ACC112 (cell line): Measurements from ENCODE around the gene GPR155.
"Not testable (repeated sequence)": the region's sequence is repeated elsewhere in the genome, so short reads cannot be mapped to it uniquely, and the experiment has no call there.

ENCODE experiments used
- H2AFZ ChIP-seq: fragments of 200-600 bp; sonication (generic); one replicate; pipeline ENCODE4 v1.6.0; 2017; ENCODE audit warnings: antibody characterized with exemption, low read length; ENCODE audit not compliant: unreplicated experiment
- H3K27ac ChIP-seq: fragments of 200-600 bp; sonication (generic); 2 replicates; pipeline ENCODE4 v1.5.1; 2014; ENCODE audit warnings: low read depth, mild to moderate bottlenecking, antibody characterized with exemption, low read length, moderate library complexity
- H3K27me3 ChIP-seq: fragments of 200-600 bp; sonication (generic); 2 replicates; pipeline ENCODE4 v1.6.1; 2014; ENCODE audit warnings: mild to moderate bottlenecking, antibody characterized with exemption, low read length, moderate library complexity, mixed read lengths; ENCODE audit not compliant: insufficient read depth
- H3K36me3 ChIP-seq: fragments of 200-600 bp; sonication (generic); 2 replicates; pipeline ENCODE4 v1.6.1; 2016; ENCODE audit warnings: mild to moderate bottlenecking, antibody characterized with exemption, low read length, moderate library complexity, mixed read lengths; ENCODE audit not compliant: insufficient read depth
- H3K4me1 ChIP-seq: fragments of 200-600 bp; sonication (generic); one replicate; pipeline ENCODE4 v1.6.1; 2016; ENCODE audit warnings: low read length, mixed read lengths; ENCODE audit not compliant: insufficient read depth, unreplicated experiment, control insufficient read depth
- H3K4me3 ChIP-seq: fragments of 200-600 bp; sonication (generic); 2 replicates; pipeline ENCODE4 v1.5.1; 2014; ENCODE audit warnings: mild to moderate bottlenecking, low read depth, low read length
- H3K79me2 ChIP-seq: fragments of 200-600 bp; sonication (generic); one replicate; pipeline ENCODE4 v1.6.0; 2016; ENCODE audit warnings: low read length; ENCODE audit not compliant: control insufficient read depth, unreplicated experiment, insufficient read depth

GPR155 gene

GRCh38 chr2:174439323-174439722 lies 47.5 kb downstream of the GPR155 start:
- Histone ChIP-seq H3K4me3 (no peak overlapping the region), H3K36me3 (no peaks in the 10 kb centered on the region)

GRCh38 chr2:174438146-174438886 lies 48.5 kb downstream of the GPR155 start:
- Histone ChIP-seq H3K79me2 (no peaks in the 10 kb centered on the region), H3K4me3 (no peak overlapping the region), H3K36me3 (no peaks in the 10 kb centered on the region), H3K27ac (no peak overlapping the region), H3K4me1 (peaks cover 11% of the 10 kb centered on the region), H3K27me3 (no peaks in the 10 kb centered on the region), H2AFZ (no peak overlapping the region)

More at GRCh38 chr2:174439323-174439722, 47.5 kb downstream of the GPR155 start:
- no peaks in the 10 kb centered on the region for H3K79me2 ChIP-seq
- H3K27ac ChIP-seq: no peak overlapping the region
- no peak overlapping the region for H2AFZ ChIP-seq
- H3K27me3 ChIP-seq: no peaks in the 10 kb centered on the region
- peaks cover 11% of the 10 kb centered on the region for H3K4me1 ChIP-seq

- H2AFZ ChIP-seq: no peak overlapping the region
- H3K79me2 ChIP-seq: no peaks in the 10 kb centered on the region
- no peaks in the 10 kb centered on the region for H3K36me3 ChIP-seq
- no peak overlapping the region for H3K4me3 ChIP-seq
- no peaks in the 10 kb centered on the region for H3K4me1 ChIP-seq
- no peaks in the 10 kb centered on the region for H3K27me3 ChIP-seq
- H3K27ac ChIP-seq: no peak overlapping the region
Observed at GRCh38 chr2:174436351-174436750, 50.5 kb downstream of the GPR155 start.

GRCh38 chr2:174431902-174432301 lies 54.9 kb downstream of the GPR155 start:
- Histone ChIP-seq H3K4me3 (no peak overlapping the region), H3K27me3 (no peaks in the 10 kb centered on the region), H2AFZ (no peak overlapping the region)

GRCh38 chr2:174430066-174430465 lies 56.8 kb downstream of the GPR155 start:
- no peaks in the 10 kb centered on the region for H3K36me3 ChIP-seq
- no peaks in the 10 kb centered on the region for H3K4me1 ChIP-seq
- H3K27me3 ChIP-seq: no peaks in the 10 kb centered on the region
- H3K27ac ChIP-seq: no peak overlapping the region
- no peaks in the 10 kb centered on the region for H3K79me2 ChIP-seq
- H3K4me3 ChIP-seq: no peak overlapping the region
- H2AFZ ChIP-seq: no peak overlapping the region

More at GRCh38 chr2:174431902-174432301, 54.9 kb downstream of the GPR155 start:
- Histone ChIP-seq H3K79me2 (no peaks in the 10 kb centered on the region), H3K4me1 (no peaks in the 10 kb centered on the region), H3K27ac (no peak overlapping the region), H3K36me3 (no peaks in the 10 kb centered on the region)

GRCh38 chr2:174428214-174428613 lies 58.6 kb downstream of the GPR155 start:
- no peaks in the 10 kb centered on the region for H3K27me3 ChIP-seq
- H3K36me3 ChIP-seq: no peaks in the 10 kb centered on the region
- no peak overlapping the region for H3K27ac ChIP-seq
- H3K4me1 ChIP-seq: no peaks in the 10 kb centered on the region
- no peaks in the 10 kb centered on the region for H3K79me2 ChIP-seq
- H2AFZ ChIP-seq: no peak overlapping the region
- H3K4me3 ChIP-seq: no peak overlapping the region

GRCh38 chr2:174412256-174412655 lies 74.6 kb downstream of the GPR155 start:
- Histone ChIP-seq H3K27me3 (no peaks in the 10 kb centered on the region), H2AFZ (no peak overlapping the region), H3K4me1 (no peaks in the 10 kb centered on the region), H3K27ac (no peak overlapping the region), H3K4me3 (no peak overlapping the region), H3K79me2 (no peaks in the 10 kb centered on the region), H3K36me3 (no peaks in the 10 kb centered on the region)

- not testable (repeated sequence) for H3K36me3 ChIP-seq, H3K79me2 ChIP-seq, H3K27me3 ChIP-seq, H2AFZ ChIP-seq, H3K4me1 ChIP-seq, H3K4me3 ChIP-seq, H3K27ac ChIP-seq
Observed at GRCh38 chr2:174410039-174410438, 76.8 kb downstream of the GPR155 start.

GRCh38 chr2:174403628-174404027 lies 83.2 kb downstream of the GPR155 start:
- no peak overlapping the region for H3K4me3 ChIP-seq
- 0 out of 2 replicates have a peak, but pooled peaks cover 9% of the 10 kb centered on the region for H3K36me3 ChIP-seq
- no peak overlapping the region for H3K27ac ChIP-seq
- H3K4me1 ChIP-seq: no peaks in the 10 kb centered on the region
- H3K27me3 ChIP-seq: no peaks in the 10 kb centered on the region
- H2AFZ ChIP-seq: no peak overlapping the region
- H3K79me2 ChIP-seq: no peaks in the 10 kb centered on the region

- Histone ChIP-seq H3K36me3 (0 out of 2 replicates have a peak, but pooled peaks cover 9% of the 10 kb centered on the region), H3K4me3 (no peak overlapping the region), H3K27ac (no peak overlapping the region), H3K4me1 (no peaks in the 10 kb centered on the region), H2AFZ (no peak overlapping the region), H3K79me2 (no peaks in the 10 kb centered on the region), H3K27me3 (no peaks in the 10 kb centered on the region)
Observed at GRCh38 chr2:174400853-174401252, 86.0 kb downstream of the GPR155 start.

GRCh38 chr2:174399171-174399570 lies 87.7 kb downstream of the GPR155 start:
- Histone ChIP-seq H3K36me3 (0 out of 2 replicates have a peak, but pooled peaks cover 9% of the 10 kb centered on the region), H3K79me2 (peaks cover 11% of the 10 kb centered on the region), H3K27ac (no peak overlapping the region), H3K4me1 (peaks cover 4% of the 10 kb centered on the region), H3K27me3 (no peaks in the 10 kb centered on the region), H3K4me3 (no peak overlapping the region), H2AFZ (no peak overlapping the region)
